EH (cell line): Measurements from ENCODE around the gene HSPA6.
"Not testable (repeated sequence)": the region's sequence is repeated elsewhere in the genome, so short reads cannot be mapped to it uniquely, and the experiment has no call there.

ENCODE experiments used
- DNase-seq: peaks from one replicate; pipeline ENCODE4 v3.0.0-alpha.2; 2015; ENCODE audit warnings: low read depth

Gene HSPA6

DNA sequence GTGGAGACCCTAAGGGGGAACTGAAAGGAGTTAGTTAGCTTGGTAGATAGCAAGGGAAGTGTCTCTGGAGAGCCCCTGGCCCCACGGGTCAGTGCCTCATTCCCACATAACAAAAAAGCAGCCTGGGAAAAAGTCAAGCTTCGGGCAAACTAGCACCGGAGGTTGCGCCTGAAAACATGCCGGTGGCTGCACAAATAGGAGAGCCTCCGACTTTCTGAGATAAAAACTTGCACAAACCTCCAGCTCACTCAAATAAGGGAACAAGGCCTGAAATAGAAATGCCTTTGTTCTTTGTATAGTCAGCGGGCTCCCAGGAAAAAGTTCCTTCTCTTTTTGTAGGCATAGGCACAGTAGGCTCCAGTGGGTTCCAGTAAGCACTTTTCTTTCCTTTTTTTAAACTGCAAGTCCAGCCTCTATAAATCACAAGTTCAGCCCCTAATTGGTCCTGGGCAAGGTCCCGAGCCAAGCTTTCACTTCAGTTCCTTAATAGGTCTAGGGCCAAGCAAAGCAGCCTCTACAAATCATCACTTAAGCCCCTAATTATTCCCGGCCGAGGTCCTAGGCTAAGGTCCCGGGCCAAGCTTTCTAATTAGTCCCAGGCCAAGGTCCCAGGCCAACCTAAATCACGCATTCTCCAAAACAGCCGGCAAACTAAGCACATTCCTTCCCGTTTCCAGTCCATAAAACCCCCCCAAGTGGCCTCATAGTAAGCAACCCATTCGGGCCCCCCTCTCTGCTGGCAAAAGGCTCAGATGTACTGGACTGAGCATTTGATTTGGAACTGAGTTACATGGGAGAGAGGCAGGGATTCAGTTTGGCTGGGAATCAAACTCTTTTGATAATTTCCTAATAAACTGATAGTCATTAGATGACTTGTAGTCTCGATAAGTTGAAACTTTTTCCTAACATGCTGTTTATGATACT, 8.6 kb downstream of the HSPA6 start:
- peak; percentile 28 for DNase-seq

DNA sequence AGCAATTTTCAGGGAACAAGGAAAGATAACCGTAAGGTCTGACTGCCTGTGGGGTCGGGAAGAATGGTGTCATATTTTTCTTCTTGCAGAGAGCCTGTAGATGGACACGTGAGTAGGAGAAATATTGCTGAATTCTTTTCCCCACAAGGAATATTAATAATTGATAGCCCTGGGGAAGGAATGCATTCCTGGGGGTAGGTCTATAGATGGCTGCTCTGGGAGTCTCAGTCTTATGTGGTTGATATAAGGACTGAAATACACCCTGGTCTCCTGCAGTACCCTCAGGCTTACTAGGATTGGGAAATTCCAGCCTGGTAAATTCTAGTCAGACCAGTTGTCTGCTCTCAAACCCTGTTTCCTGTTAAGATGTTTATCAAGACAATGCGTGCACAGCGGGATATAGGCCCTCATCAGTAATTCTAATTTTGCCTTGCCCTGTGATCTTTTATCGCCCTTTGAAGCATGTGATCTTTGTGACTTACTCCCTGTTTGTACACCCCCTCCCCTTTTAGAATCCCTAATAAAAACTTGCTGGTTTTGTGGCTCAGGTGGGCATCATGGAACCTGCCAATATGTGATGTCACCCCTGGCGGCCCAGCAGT, 12.8 kb downstream of the HSPA6 start:
- DNase-seq, result not testable (repeated sequence)

- not testable (repeated sequence) for DNase-seq
These were observed 14.7 kb downstream of the HSPA6 start for GRCh38 chr1:161538925-161539479.

DNA sequence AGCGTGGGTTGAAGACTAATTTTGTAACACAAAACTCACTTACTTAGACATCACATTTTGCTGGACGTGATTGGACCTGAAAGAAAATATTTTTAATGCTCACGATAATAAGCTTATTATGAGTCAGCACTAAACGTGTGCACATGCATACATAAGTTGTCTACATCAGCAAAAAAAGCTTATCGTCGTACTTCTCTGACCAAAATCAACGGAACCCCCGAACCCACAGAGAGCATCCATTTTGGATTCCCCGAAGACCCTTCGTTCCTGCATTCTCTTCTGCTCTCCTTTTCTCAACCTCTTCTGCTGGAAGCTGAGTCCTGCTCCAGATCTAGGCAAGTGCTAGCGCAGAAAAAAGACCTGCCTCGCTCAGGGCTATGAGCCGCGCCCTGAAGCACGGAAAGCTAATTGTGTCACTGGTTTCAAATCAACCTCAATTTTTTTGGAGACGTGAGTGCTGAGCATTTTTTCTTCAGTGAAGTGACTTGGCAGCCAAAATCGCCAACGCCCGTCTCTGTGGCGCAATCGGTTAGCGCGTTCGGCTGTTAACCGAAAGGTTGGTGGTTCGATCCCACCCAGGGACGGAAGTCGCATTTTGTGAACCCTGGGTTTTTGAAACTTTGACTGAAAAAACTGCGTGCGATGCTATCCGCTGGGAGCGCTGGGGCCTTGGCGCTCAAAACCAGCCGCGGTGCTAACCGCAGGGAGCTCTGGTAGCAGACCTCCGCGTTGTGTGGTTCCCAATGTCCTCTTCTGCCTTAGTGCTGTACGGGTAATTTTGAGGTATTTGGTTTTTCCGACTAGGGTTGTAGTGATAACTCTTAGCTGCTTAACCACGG, 15.6 kb downstream of the HSPA6 start:
- peak; percentile 85 for DNase-seq

GRCh38 chr1:161540570-161540960, 16.2 kb downstream of the HSPA6 start:
- DNase-seq, result not testable (repeated sequence)

DNA sequence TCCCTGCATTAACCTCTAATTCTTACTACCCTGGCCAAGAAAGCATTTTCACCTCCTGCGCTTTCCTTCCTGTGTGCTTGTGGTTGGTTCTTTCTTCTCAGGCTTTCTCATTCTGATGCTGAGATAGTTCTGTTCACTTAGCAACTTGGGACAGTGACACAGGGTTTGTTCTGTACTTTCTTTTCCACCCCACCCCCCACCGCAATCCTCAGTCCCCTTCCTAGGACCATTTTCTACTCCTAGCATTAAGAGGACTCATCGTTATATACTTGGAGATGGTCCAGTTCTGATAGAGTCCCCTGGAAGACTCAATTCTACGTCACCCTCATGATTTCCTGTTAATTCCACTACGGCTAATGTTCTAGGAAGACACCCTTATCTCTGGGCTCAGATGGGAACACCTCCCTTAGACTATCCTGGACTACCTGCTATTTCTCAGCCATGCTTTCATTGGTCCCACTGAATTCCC, 17.8 kb downstream of the HSPA6 start:
- not testable (repeated sequence) for DNase-seq

DNA sequence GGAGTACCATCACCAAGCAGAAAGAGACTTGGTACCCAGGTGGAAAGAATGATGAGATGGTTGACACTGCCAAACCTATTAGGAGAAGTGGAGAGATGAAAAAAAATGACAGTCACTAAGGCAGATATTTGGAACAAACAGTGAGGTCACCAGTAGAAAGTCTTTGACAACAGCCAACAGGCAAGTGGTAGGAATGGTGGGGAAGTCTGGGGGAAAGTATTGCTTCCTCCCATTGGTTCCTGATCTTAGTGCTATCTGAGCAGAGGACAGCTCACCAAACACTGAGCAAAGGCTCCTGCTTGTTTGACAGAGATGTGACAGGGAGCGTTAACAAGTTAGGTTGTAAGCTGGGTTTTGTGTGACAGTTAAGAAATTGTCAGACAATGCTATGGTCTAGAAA, 18.8 kb downstream of the HSPA6 start:
- DNase-seq, result not testable (repeated sequence)

GRCh38 chr1:161545005-161545731, 20.8 kb downstream of the HSPA6 start:
- DNase-seq, result not testable (repeated sequence)

- not testable (repeated sequence) for DNase-seq
These were observed 23.8 kb downstream of the HSPA6 start for GRCh38 chr1:161547995-161548741.

DNA sequence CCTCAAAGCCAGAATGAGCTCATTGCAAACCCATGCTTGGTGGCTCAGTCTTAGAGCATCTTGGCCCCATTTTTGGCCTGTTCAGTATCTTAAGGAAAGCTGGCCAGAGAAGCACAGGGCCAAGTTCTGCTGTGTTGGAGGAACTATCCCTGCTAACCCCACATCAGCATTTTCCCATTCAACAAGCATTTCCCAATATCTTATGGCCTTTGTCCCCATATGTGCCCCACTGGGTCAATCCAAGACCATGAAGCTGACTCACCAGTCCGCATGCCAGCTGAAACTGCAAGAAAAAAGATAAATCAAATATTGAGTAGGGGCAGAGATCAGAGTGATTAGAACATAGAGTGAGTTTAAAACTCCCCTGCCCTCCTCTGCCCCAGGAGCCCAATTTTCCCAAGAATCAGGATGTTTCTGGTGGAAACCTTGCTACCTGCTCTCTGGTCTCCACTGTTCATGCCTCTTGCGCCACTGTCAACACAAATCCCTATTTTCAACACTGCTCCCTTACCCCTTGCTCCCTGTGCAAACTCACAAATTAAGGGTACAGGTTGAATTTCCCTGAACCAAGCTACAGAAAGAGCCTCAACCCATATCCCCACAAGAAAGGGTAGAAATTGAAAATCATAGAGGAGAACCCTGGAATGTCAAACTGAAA, 24.5 kb downstream of the HSPA6 start:
- not testable (repeated sequence) for DNase-seq

DNA sequence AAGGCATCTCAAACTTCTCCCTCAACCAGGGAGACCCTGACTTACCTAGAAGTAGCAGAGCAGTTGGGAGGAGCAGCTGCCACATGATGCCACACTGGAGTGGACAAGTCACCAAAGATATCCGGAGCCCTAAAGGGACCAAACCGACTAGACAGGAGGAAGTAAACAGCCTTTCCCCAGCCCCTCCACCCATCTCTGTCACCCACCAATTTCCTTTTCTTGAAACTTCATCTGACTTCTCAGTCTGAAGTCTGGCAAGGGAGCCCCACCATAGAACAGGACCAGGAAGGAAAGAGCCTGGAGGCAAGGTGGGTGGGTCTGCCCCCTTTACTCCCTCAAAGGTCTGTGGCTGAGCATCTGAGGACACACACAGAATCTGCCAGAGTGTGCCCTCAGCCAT, 25.3 kb downstream of the HSPA6 start, which contains the start of gene FCGR3A:
Gene FCGR3A (minus strand): TSS at position 167 of the 400 bp plus-strand sequence. CDS start 82 bp downstream, at position 85.
- DNase-seq, result no peak

GRCh38 chr1:161550942-161551341, 26.6 kb downstream of the HSPA6 start:
- not testable (repeated sequence) for DNase-seq

DNA sequence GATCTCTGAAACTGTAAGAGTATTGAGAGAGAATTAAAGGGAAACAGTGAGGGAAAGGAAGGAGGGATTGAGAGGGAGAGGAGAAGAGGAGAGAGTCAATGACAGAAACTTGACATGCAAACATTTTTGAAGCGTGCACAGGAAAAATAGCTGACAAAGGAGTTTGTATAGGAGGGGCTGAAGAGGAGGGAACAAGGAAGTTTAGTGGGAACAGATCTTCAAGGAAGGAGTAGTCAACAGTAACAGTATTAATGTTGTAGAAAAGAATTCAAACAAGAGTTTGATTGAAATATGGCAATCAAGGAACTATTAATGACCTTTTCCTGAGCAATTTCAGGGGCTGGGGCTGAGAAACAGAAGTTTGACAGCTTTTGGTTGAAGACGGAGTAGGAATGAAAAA, 29.3 kb downstream of the HSPA6 start:
- DNase-seq, result not testable (repeated sequence)

- DNase-seq, result not testable (repeated sequence)
These were observed 30.0 kb downstream of the HSPA6 start for GRCh38 chr1:161554340-161554739.

- DNase-seq, result peak; percentile 12
These were observed 30.6 kb downstream of the HSPA6 start for GRCh38 chr1:161554815-161555417.

DNA sequence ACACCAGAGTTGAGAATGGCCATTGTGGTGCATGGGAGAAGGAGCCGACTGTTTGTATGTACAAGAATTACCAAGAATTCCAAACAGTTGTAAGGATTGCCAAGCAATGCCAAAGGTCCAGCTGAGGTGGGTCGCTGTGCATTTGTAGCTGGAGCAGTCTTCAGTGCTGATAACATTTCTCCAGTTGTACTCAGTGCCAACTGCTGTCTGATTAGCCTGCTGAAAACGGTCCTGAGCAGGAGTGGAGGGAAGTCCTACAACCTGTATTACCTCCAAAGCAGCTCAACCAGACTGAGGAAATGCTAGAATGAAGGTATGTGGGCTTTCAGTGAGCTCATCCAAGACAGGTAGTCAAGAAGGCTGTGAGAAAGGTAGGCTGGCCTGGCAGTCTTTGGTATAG, 31.8 kb downstream of the HSPA6 start:
- not testable (repeated sequence) for DNase-seq

DNA sequence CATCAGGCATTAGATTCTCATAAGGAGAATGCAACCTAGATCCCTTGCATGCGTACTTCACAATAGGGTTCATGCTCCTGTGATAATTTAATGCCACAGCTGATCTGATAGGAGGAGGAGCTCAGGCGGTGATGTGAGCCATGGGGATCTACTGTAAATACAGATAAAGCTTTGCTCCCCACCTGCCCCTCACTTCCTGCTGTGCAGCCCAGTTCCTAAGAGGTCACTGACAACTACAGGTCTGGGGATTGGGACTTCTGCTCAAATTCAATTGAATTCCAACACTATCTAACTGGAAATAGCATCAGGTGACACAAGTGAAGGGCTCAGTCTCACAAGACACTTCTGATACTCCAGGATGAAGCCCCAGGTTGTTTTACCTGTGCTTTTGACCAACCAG, 32.6 kb downstream of the HSPA6 start:
- not testable (repeated sequence) for DNase-seq

GRCh38 chr1:161557506-161558450, 33.4 kb downstream of the HSPA6 start:
- DNase-seq, result not testable (repeated sequence)
